HG03280 (cell line): ENCODE results near the gene ECM1.
A peak's percentile ranks its signal among the peaks of the same experiment; 100 is the strongest.

Experiments used
- ATAC-seq: cut with Tn5 transposase; IDR thresholded peaks from one replicate; pipeline ENCODE4 v1.9.1; 2021; ENCODE audit warnings: mild to moderate bottlenecking, moderate library complexity; ENCODE audit not compliant: unreplicated experiment

The ECM1 gene

DNA sequence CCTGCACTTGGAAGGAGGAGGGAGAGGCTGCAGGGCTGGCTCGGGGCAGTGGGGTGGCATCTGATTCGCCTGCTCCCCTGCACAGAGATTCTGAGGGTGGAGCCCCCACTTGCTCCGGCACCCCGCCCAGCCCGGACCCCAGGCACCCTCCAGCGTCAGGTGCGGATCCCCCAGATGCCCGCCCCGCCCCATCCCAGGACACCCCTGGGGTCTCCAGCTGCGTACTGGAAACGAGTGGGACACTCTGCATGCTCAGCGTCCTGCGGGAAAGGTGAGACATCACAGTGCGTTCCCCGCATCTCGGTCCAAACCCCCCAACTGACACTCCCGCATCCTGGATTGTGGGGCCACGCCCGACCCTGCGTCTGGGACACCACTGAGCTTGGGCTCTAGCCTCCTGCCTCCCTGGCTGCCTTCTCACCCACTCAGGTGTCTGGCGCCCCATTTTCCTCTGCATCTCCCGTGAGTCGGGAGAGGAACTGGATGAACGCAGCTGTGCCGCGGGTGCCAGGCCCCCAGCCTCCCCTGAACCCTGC lies 49.2 kb downstream of the ECM1 start:
- no peak for ATAC-seq

DNA sequence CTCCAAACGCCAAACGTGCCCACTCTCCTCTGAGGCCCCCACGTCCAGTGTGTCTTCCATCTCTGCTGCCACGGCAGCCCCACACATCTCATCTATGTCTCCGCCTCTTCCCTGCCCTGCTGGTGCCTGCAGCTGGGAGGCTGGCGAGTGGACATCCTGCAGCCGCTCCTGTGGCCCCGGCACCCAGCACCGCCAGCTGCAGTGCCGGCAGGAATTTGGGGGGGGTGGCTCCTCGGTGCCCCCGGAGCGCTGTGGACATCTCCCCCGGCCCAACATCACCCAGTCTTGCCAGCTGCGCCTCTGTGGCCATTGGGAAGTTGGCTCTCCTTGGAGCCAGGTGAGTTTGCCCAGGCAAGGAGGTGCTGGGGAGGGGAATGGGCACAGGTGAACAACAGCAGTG lies 49.9 kb downstream of the ECM1 start:
- ATAC-seq: no peak

- ATAC-seq: no peak
Observed at GRCh38 chr1:150558303-150558704, 50.4 kb downstream of the ECM1 start.

DNA sequence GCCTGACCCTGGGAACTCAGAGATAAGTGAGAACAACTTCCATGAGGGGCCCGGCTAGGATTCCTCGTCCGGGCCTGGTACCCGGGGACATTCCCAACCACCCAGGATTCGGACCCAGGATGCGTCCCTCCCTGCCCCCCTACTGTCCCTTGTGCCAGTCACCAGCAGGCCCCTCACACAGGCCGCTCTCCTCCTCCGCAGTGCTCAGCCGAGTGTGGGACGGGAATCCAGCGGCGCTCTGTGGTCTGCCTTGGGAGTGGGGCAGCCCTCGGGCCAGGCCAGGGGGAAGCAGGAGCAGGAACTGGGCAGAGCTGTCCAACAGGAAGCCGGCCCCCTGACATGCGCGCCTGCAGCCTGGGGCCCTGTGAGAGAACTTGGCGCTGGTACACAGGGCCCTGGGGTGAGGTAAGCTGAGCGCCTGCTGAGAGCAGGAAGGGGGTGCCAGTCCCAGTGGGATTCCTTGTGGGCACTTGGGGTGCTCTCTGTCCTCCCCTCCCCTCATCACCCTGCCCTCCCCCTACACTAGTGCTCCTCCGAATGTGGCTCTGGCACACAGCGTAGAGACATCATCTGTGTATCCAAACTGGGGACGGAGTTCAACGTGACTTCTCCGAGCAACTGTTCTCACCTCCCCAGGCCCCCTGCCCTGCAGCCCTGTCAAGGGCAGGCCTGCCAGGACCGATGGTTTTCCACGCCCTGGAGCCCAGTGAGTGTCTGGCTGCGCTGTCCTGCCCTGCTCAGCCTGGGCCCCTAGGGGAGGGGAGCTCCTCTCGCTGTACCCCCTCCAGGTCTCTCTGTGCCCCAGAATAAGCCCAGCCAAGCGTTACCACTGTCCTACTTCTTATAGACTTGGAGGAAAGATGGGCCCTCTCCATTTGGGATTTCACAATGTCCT lies 51.1 kb downstream of the ECM1 start:
- ATAC-seq: no peak

GRCh38 chr1:150559656-150560010 lies 51.7 kb downstream of the ECM1 start:
- ATAC-seq: no peak

- ATAC-seq: no peak
Observed at GRCh38 chr1:150560011-150560438, 52.1 kb downstream of the ECM1 start.

DNA sequence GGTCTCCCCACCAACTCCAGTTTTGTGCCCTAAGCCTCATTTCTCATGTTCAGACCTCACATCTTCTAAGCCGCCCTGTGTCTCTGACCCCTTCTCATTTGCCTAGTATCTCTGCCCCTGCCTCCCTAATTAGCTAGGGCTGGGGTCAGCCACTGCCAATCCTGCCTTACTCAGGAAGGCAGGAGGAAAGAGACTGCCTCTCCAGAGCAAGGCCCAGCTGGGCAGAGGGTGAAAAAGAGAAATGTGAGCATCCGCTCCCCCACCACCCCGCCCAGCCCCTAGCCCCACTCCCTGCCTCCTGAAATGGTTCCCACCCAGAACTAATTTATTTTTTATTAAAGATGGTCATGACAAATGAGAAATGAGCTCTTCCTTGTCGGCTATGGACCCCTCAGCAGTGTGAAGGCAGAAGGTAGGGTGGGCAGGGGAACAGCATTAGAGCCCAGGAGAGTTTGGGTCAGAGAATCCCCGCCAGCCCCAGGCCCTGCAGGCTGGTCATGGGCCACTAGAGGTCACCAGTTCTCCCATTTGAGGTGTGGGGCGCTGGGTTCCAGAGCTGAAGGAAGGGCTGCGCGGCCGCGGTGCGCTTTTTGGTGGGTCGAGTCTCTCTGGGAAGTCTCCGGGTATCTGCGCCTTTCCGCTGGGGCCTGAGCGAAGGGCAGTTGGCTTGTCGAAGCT lies 52.8 kb downstream of the ECM1 start:
- peak; percentile 29 for ATAC-seq

GRCh38 chr1:150561254-150561973 lies 53.5 kb downstream of the ECM1 start:
- ATAC-seq: no peak

DNA sequence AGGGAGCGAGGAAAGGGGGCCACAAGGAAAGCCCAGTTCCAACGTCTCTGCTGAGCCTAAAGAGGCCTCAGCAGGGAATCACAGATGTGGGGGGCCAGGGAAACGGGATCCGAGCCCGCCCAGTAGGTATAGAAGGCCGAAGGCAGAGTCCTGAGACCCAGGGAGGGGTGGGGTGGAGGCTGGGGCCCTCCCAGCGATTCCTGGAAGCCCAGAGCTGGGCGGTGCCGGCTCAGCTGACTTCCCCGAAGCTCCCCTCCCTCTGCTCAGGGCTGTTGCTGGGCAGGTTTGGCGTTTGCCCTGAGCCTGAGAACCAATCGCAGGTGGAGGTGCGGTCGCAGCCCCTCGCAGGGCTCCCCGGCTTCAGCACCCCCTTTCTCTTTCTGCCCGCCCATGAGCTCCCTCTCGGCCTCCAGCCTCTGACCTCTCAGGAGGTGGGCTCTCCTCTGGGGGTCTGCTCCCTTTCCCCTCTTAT lies 54.1 kb downstream of the ECM1 start:
- peak; percentile 42 for ATAC-seq

GRCh38 chr1:150562446-150563339 lies 54.8 kb downstream of the ECM1 start:
- ATAC-seq: peak; percentile 39
